HepG2 (cell line): ENCODE measurements around the gene CDK12. TPM values are rescaled to one million over a fixed set of nuclear protein-coding genes. Genes with fewer than 3 reads are reported as not detected.

Experiments
- ARNT2 ChIP-seq: sonication (generic); formaldehyde crosslinking; IDR thresholded peaks from 2 replicates; pipeline ENCODE4 v1.8.0; 2022; ENCODE audit warnings: mild to moderate bottlenecking, low read depth, missing genetic modification reagents, moderate library complexity
- CREM ChIP-seq, 2 experiments: sonication (generic) in 1 of 2; formaldehyde crosslinking in 1 of 2; IDR thresholded peaks; 2 replicates each; pipeline versions ENCODE4 v1.4.0 to v1.6.1; 2016 to 2020; ENCODE audit warnings: antibody characterized with exemption in 1 of 2, mild to moderate bottlenecking in 1 of 2, missing genetic modification reagents in 1 of 2
- HMGXB3 ChIP-seq: sonication (generic); formaldehyde crosslinking; IDR thresholded peaks from 2 replicates; pipeline ENCODE4 v1.4.0; 2020; ENCODE audit warnings: missing genetic modification reagents, borderline replicate concordance
- NFE2L2 ChIP-seq: fragments of 150-350 bp; IDR thresholded peaks from 2 replicates; pipeline ENCODE4 v1.6.1; 2014; ENCODE audit warnings: low read length
- RXRA ChIP-seq: sonication (generic); formaldehyde crosslinking; IDR thresholded peaks from 2 replicates; pipeline ENCODE4 v1.5.1; 2020; ENCODE audit warnings: missing genetic modification reagents
- TARDBP ChIP-seq: sonication (generic); formaldehyde crosslinking; IDR thresholded peaks from 2 replicates; pipeline ENCODE4 v1.8.0; 2022; ENCODE audit warnings: mild to moderate bottlenecking, missing genetic modification reagents
- ZMAT3 ChIP-seq: sonication (generic); formaldehyde crosslinking; conservative IDR thresholded peaks from 2 replicates; pipeline ENCODE4 v1.7.0; 2021; ENCODE audit warnings: missing genetic modification reagents
- ZNF274 ChIP-seq: sonication (generic); formaldehyde crosslinking; IDR thresholded peaks from 2 replicates; pipeline ENCODE4 v1.5.1; 2020; ENCODE audit warnings: mild to moderate bottlenecking, missing genetic modification reagents
- ZNF33A ChIP-seq: sonication (generic); formaldehyde crosslinking; IDR thresholded peaks from 2 replicates; pipeline ENCODE4 v1.5.1; 2020; ENCODE audit warnings: missing genetic modification reagents, mild to moderate bottlenecking, moderate library complexity, borderline replicate concordance
- ZNF547 ChIP-seq: sonication (generic); formaldehyde crosslinking; IDR thresholded peaks from 2 replicates; pipeline ENCODE4 v1.5.1; 2020; ENCODE audit warnings: mild to moderate bottlenecking, missing genetic modification reagents
- ZNF652 ChIP-seq: IDR thresholded peaks from 2 replicates; pipeline ENCODE4 v1.6.1; 2016; ENCODE audit warnings: low read depth, borderline replicate concordance
- ZNF766 ChIP-seq: sonication (generic); formaldehyde crosslinking; IDR thresholded peaks from 2 replicates; pipeline ENCODE4 v1.5.0; 2020; ENCODE audit warnings: missing genetic modification reagents, borderline replicate concordance
- ZNF816 ChIP-seq: sonication (generic); formaldehyde crosslinking; IDR thresholded peaks from 2 replicates; pipeline ENCODE4 v1.8.0; 2022; ENCODE audit warnings: missing genetic modification reagents, mild to moderate bottlenecking, borderline replicate concordance
- ZNF883 ChIP-seq: sonication (generic); formaldehyde crosslinking; IDR thresholded peaks from 2 replicates; pipeline ENCODE4 v1.5.1; 2020; ENCODE audit warnings: mild to moderate bottlenecking, missing genetic modification reagents; ENCODE audit errors: not compliant biosample characterization
- polyA plus RNA-seq, 8 experiments: library from polyadenylated mRNA; depleted of rRNA in 3 of 8; stranded (reverse) in 7 of 8; unstranded in 1 of 8; fragments of >200 nt; fragmentation: Illumina TruSeq in 4 of 8; extraction: Trizol in 4 of 8; gene quantifications; 2 replicates each; pipeline versions ENCODE4 v1.2.1 to v1.2.3, GENCODE V29; 2011 to 2016; ENCODE audit warnings: low read depth in 4 of 8, missing spikeins in 1 of 8, mixed read lengths in 1 of 8; ENCODE audit not compliant: insufficient read depth in 1 of 8
- total RNA-seq, 5 experiments: library from RNA; depleted of rRNA; stranded (reverse); fragments of >200 nt; fragmentation: Illumina TruSeq; extraction: Trizol; gene quantifications; 2 replicates each; pipeline ENCODE4 v1.2.3, GENCODE V29; 2016; ENCODE audit warnings: low read depth in 1 of 5
- TF ChIP-seq, protein P1 (sequence below): sonication (generic); formaldehyde crosslinking; IDR thresholded peaks from 2 replicates; pipeline ENCODE4 v1.5.1; 2020; ENCODE audit warnings: mild to moderate bottlenecking, missing genetic modification reagents, moderate library complexity
- TF ChIP-seq, protein P2 (sequence below): sonication (generic); formaldehyde crosslinking; IDR thresholded peaks from 2 replicates; pipeline ENCODE4 v1.4.0; 2020; ENCODE audit warnings: mild to moderate bottlenecking, missing genetic modification reagents
- TF ChIP-seq, protein P3 (sequence below): sonication (generic); formaldehyde crosslinking; IDR thresholded peaks from 2 replicates; pipeline ENCODE4 v1.4.0; 2020; ENCODE audit warnings: mild to moderate bottlenecking, missing genetic modification reagents

Gene CDK12
- total and polyA plus RNA-seq, 2 of the 13 experiments (the other 11 are each of a cell fraction or from before 2014, with no cell fraction given) = 24.0 to 88.6 TPM

- TF ChIP-seq ZNF816 (CRISPR knock-in tag) = no peak; the same call in 1 of the 2 replicates
- no peak for TF ChIP-seq ZNF33A
- TF ChIP-seq, protein P1, sequence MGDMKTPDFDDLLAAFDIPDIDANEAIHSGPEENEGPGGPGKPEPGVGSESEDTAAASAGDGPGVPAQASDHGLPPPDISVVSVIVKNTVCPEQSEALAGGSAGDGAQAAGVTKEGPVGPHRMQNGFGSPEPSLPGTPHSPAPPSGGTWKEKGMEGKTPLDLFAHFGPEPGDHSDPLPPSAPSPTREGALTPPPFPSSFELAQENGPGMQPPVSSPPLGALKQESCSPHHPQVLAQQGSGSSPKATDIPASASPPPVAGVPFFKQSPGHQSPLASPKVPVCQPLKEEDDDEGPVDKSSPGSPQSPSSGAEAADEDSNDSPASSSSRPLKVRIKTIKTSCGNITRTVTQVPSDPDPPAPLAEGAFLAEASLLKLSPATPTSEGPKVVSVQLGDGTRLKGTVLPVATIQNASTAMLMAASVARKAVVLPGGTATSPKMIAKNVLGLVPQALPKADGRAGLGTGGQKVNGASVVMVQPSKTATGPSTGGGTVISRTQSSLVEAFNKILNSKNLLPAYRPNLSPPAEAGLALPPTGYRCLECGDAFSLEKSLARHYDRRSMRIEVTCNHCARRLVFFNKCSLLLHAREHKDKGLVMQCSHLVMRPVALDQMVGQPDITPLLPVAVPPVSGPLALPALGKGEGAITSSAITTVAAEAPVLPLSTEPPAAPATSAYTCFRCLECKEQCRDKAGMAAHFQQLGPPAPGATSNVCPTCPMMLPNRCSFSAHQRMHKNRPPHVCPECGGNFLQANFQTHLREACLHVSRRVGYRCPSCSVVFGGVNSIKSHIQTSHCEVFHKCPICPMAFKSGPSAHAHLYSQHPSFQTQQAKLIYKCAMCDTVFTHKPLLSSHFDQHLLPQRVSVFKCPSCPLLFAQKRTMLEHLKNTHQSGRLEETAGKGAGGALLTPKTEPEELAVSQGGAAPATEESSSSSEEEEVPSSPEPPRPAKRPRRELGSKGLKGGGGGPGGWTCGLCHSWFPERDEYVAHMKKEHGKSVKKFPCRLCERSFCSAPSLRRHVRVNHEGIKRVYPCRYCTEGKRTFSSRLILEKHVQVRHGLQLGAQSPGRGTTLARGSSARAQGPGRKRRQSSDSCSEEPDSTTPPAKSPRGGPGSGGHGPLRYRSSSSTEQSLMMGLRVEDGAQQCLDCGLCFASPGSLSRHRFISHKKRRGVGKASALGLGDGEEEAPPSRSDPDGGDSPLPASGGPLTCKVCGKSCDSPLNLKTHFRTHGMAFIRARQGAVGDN (CRISPR knock-in tag) = peak; percentile 77
- peak; percentile 62 for TF ChIP-seq ZNF883 (CRISPR knock-in tag)
- TF ChIP-seq ZNF547 (CRISPR knock-in tag) = no peak; the same call in 1 of the 2 replicates
- no peak for TF ChIP-seq ZNF652
- TF ChIP-seq ZNF274 (CRISPR knock-in tag) = peak; percentile 85; the same call in 1 of the 2 replicates
- peak; percentile 38; the same call in 1 of the 2 replicates for TF ChIP-seq RXRA (CRISPR knock-in tag)
- TF ChIP-seq CREM (IDR thresholded peaks at IDR 0.05) = peak; percentile 72
- TF ChIP-seq CREM (CRISPR knock-in tag; IDR thresholded peaks at IDR 0.05) = no peak
- TF ChIP-seq, protein P2, sequence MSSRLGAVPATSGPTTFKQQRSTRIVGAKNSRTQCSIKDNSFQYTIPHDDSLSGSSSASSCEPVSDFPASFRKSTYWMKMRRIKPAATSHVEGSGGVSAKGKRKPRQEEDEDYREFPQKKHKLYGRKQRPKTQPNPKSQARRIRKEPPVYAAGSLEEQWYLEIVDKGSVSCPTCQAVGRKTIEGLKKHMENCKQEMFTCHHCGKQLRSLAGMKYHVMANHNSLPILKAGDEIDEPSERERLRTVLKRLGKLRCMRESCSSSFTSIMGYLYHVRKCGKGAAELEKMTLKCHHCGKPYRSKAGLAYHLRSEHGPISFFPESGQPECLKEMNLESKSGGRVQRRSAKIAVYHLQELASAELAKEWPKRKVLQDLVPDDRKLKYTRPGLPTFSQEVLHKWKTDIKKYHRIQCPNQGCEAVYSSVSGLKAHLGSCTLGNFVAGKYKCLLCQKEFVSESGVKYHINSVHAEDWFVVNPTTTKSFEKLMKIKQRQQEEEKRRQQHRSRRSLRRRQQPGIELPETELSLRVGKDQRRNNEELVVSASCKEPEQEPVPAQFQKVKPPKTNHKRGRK (CRISPR knock-in tag) = no peak
- TF ChIP-seq ZMAT3 (CRISPR knock-in tag) = peak; percentile 89; the same call in 1 of the 2 replicates
- TF ChIP-seq, protein P3, sequence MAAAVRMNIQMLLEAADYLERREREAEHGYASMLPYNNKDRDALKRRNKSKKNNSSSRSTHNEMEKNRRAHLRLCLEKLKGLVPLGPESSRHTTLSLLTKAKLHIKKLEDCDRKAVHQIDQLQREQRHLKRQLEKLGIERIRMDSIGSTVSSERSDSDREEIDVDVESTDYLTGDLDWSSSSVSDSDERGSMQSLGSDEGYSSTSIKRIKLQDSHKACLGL = peak; percentile 63
- TF ChIP-seq ARNT2 (CRISPR knock-in tag) = peak; percentile 98; the same call in 1 of the 2 replicates
- TF ChIP-seq NFE2L2 = no peak
- TF ChIP-seq HMGXB3 = peak; percentile 73; the same call in 1 of the 2 replicates
- peak; percentile 75; the same call in 1 of the 2 replicates for TF ChIP-seq ZNF766 (CRISPR knock-in tag)
- TF ChIP-seq TARDBP (CRISPR knock-in tag) = no peak
Measured at GRCh38 chr17:39450847-39451581, 10.3 kb upstream of the CDK12 start, which contains the start of gene MED1 (continued).
